ENCODE data around the gene FTMT. TPM values are rescaled to one million over a fixed set of nuclear protein-coding genes. Genes with fewer than 3 reads are reported as not detected.

The FTMT gene
- total RNA-seq, 1 donor from 2014 or later = not detected

GRCh38 chr5:121899346-121899745 is 47.7 kb downstream of the FTMT start:
- no peak overlapping the region for H3K9ac ChIP-seq (ENCODE audit: low read depth in 1 of 3, low read length in 3 of 3)
- no peaks in the 10 kb centered on the region for H3K27me3 ChIP-seq (ENCODE audit: control insufficient read depth in 3 of 3, insufficient read depth in 3 of 3, low read length in 3 of 3)
- no peak overlapping the region for H3K4me3 ChIP-seq (ENCODE audit: low read length in 3 of 3)
- H3K9me3 ChIP-seq (ENCODE audit: control insufficient read depth in 3 of 3, low read length in 3 of 3) = no peaks in the 10 kb centered on the region
- no peaks in the 10 kb centered on the region for H3K4me1 ChIP-seq (ENCODE audit: control insufficient read depth in 3 of 3, insufficient read depth in 3 of 3, low read length in 3 of 3)
- H3K27ac ChIP-seq (ENCODE audit: low read depth, low read length) = no peak overlapping the region
- no peaks in the 10 kb centered on the region for H3K36me3 ChIP-seq (ENCODE audit: control insufficient read depth in 3 of 3, insufficient read depth in 3 of 3, low read length in 3 of 3)

Other genes with a start within 250 kb of the FTMT start
- 20.4 TPM for gene SRFBP1, start 110.1 kb downstream of the FTMT start, total RNA-seq
- gene LOX, start 226.4 kb downstream of the FTMT start, total RNA-seq = 50.1 TPM